Muscle layer of colon (tissue), 2 donors: ENCODE measurements around the gene SHISA8.
A peak's percentile ranks its signal among the peaks of the same experiment; 100 is the strongest.

ENCODE experiments used
- H3K27ac ChIP-seq: one replicate; pipeline ENCODE4 v1.7.0; 2013; ENCODE audit warnings: low read depth, mild to moderate bottlenecking, low read length, moderate library complexity
- H3K27me3 ChIP-seq, 2 donors: one replicate each; pipeline ENCODE4 v1.7.0; 2013; ENCODE audit warnings: low read length in 2 of 2, mild to moderate bottlenecking in 2 of 2; ENCODE audit not compliant: insufficient read depth in 2 of 2, control insufficient read depth in 1 of 2
- H3K36me3 ChIP-seq: one replicate; pipeline ENCODE4 v1.7.0; 2013; ENCODE audit warnings: mild to moderate bottlenecking, low read length; ENCODE audit not compliant: insufficient read depth
- H3K4me1 ChIP-seq: one replicate; pipeline ENCODE4 v1.7.0; 2013; ENCODE audit warnings: mild to moderate bottlenecking, low read length; ENCODE audit not compliant: insufficient read depth
- H3K4me3 ChIP-seq, 2 donors: one replicate each; pipeline ENCODE4 v1.7.0; 2013; ENCODE audit warnings: low read length in 2 of 2, low read depth in 1 of 2, mild to moderate bottlenecking in 1 of 2, moderate library complexity in 1 of 2
- H3K9ac ChIP-seq: one replicate; pipeline ENCODE4 v1.7.0; 2013; ENCODE audit warnings: low read length
- H3K9me3 ChIP-seq: one replicate; pipeline ENCODE4 v1.7.0; 2013; ENCODE audit warnings: mild to moderate bottlenecking, low read length
- donor health status: abdominal sarcoma.
- donor health status: Adenocarcinoma of cecum.

SHISA8 gene

GRCh38 chr22:41917903-41918791 lies 3.3 kb upstream of the SHISA8 start:
- Histone ChIP-seq H3K27me3 (peaks cover 28 to 67% of the 10 kb centered on the region in 2 donors), H3K27ac (no peak overlapping the region), H3K9ac (no peak overlapping the region), H3K4me1 (peaks cover 9% of the 10 kb centered on the region), H3K9me3 (no peaks in the 10 kb centered on the region), H3K36me3 (no peaks in the 10 kb centered on the region), H3K4me3 (no peak overlapping the region)

- Histone ChIP-seq H3K9ac (no peak overlapping the region), H3K36me3 (no peaks in the 10 kb centered on the region)
Measured at GRCh38 chr22:41917375-41917902, 2.6 kb upstream of the SHISA8 start.

GRCh38 chr22:41916745-41917358 lies 2.0 kb upstream of the SHISA8 start:
- H3K36me3 ChIP-seq = no peaks in the 10 kb centered on the region
- H3K4me3 ChIP-seq = no peak overlapping the region
- peaks cover 9% of the 10 kb centered on the region for H3K4me1 ChIP-seq
- no peak overlapping the region for H3K9ac ChIP-seq
- H3K9me3 ChIP-seq = no peaks in the 10 kb centered on the region
- peaks cover 41 to 80% of the 10 kb centered on the region in 2 donors for H3K27me3 ChIP-seq
- no peak overlapping the region for H3K27ac ChIP-seq

More at GRCh38 chr22:41917375-41917902, 2.6 kb upstream of the SHISA8 start:
- H3K4me3 ChIP-seq = no peak overlapping the region
- peaks cover 35 to 74% of the 10 kb centered on the region in 2 donors for H3K27me3 ChIP-seq
- peaks cover 9% of the 10 kb centered on the region for H3K4me1 ChIP-seq
- no peak overlapping the region for H3K27ac ChIP-seq
- no peaks in the 10 kb centered on the region for H3K9me3 ChIP-seq

GRCh38 chr22:41915786-41916493 lies 1.1 kb upstream of the SHISA8 start:
- Histone ChIP-seq H3K4me1 (peaks cover 13% of the 10 kb centered on the region), H3K36me3 (no peaks in the 10 kb centered on the region), H3K27me3 (peaks cover 47 to 89% of the 10 kb centered on the region in 2 donors), H3K9me3 (no peaks in the 10 kb centered on the region), H3K27ac (no peak overlapping the region), H3K9ac (no peak overlapping the region), H3K4me3 (no peak overlapping the region)

GRCh38 chr22:41914611-41915034 lies 251 bp downstream of the SHISA8 start:
- H3K27me3 ChIP-seq = peaks cover 51 to 90% of the 10 kb centered on the region in 2 donors
- peaks cover 15% of the 10 kb centered on the region for H3K4me1 ChIP-seq
- no peak overlapping the region for H3K27ac ChIP-seq
- no peak overlapping the region for H3K9ac ChIP-seq
- no peaks in the 10 kb centered on the region for H3K36me3 ChIP-seq
- no peaks in the 10 kb centered on the region for H3K9me3 ChIP-seq
- no peak overlapping the region for H3K4me3 ChIP-seq

GRCh38 chr22:41913842-41914534 lies 886 bp downstream of the SHISA8 start:
- Histone ChIP-seq H3K36me3 (no peaks in the 10 kb centered on the region), H3K27me3 (peaks cover 51 to 89% of the 10 kb centered on the region in 2 donors), H3K9me3 (no peaks in the 10 kb centered on the region), H3K9ac (no peak overlapping the region), H3K4me1 (peaks cover 9% of the 10 kb centered on the region), H3K4me3 (no peak overlapping the region), H3K27ac (no peak overlapping the region)

- no peak overlapping the region for H3K27ac ChIP-seq
- no peak overlapping the region for H3K4me3 ChIP-seq
- H3K27me3 ChIP-seq = peaks cover 51 to 81% of the 10 kb centered on the region in 2 donors
- no peaks in the 10 kb centered on the region for H3K9me3 ChIP-seq
- no peak overlapping the region for H3K9ac ChIP-seq
- H3K36me3 ChIP-seq = no peaks in the 10 kb centered on the region
- peaks cover 8% of the 10 kb centered on the region for H3K4me1 ChIP-seq
Measured at GRCh38 chr22:41913040-41913719, 1.7 kb downstream of the SHISA8 start.

GRCh38 chr22:41912338-41913039 lies 2.4 kb downstream of the SHISA8 start:
- Histone ChIP-seq H3K9me3 (no peaks in the 10 kb centered on the region), H3K9ac (no peak overlapping the region), H3K4me1 (peaks cover 8% of the 10 kb centered on the region), H3K4me3 (no peak overlapping the region), H3K27ac (no peak overlapping the region), H3K27me3 (peaks cover 51 to 74% of the 10 kb centered on the region in 2 donors), H3K36me3 (no peaks in the 10 kb centered on the region)

GRCh38 chr22:41911001-41911611 lies 3.8 kb downstream of the SHISA8 start:
- no peak overlapping the region for H3K27ac ChIP-seq
- H3K27me3 ChIP-seq = peaks cover 38 to 62% of the 10 kb centered on the region in 2 donors
- H3K36me3 ChIP-seq = no peaks in the 10 kb centered on the region
- H3K9ac ChIP-seq = no peak overlapping the region
- peaks cover 8% of the 10 kb centered on the region for H3K4me1 ChIP-seq
- H3K9me3 ChIP-seq = no peaks in the 10 kb centered on the region
- H3K4me3 ChIP-seq = peak overlapping the region in 1 of 2 donors; percentile 35
